Uterus (tissue), 4 donors: ENCODE measurements around the gene OPN5. TPM values are rescaled to one million over a fixed set of nuclear protein-coding genes. Genes with fewer than 3 reads are reported as not detected.

Experiments used
- DNase-seq, 2 donors: peaks; one replicate each; pipeline ENCODE4 v3.0.0-alpha.2; 2019 to 2020
- H3K27ac ChIP-seq, 2 donors: fragments of 200-600 bp; sonication (generic); 1 replicate in 1 of 2; 2 replicates in 1 of 2; pipeline ENCODE4 v1.5.1; 2016 to 2018
- H3K27me3 ChIP-seq, 2 donors: fragments of 200-600 bp; sonication (generic); one replicate each; pipeline ENCODE4 v1.5.1; 2018 to 2019; ENCODE audit warnings: control low read depth in 1 of 2
- H3K36me3 ChIP-seq, 2 donors: fragments of 200-600 bp; sonication (generic); one replicate each; pipeline ENCODE4 v1.5.1; 2019; ENCODE audit warnings: control low read depth in 1 of 2
- H3K4me1 ChIP-seq, 2 donors: fragments of 200-600 bp; sonication (generic); one replicate each; pipeline ENCODE4 v1.5.1; 2018 to 2019; ENCODE audit warnings: control low read depth in 1 of 2
- H3K4me3 ChIP-seq, 2 donors: fragments of 200-600 bp; sonication (generic); 1 replicate in 1 of 2; 2 replicates in 1 of 2; pipeline ENCODE4 v1.5.1; 2018 to 2019; ENCODE audit warnings: mild to moderate bottlenecking in 1 of 2
- H3K9me3 ChIP-seq, 2 donors: fragments of 200-600 bp; sonication (generic); one replicate each; pipeline ENCODE4 v1.5.1; 2019; ENCODE audit warnings: control low read depth in 1 of 2
- intact Hi-C: fragments of 100-400 bp; cut with DNase I; formaldehyde crosslinking; loops from one replicate; pipeline ENCODE4 v1.15.1; 2023; ENCODE audit warnings: low total_unique reads
- small RNA-seq: library from RNA; depleted of rRNA; stranded (forward); fragments of <200 nt; gene quantifications from one replicate; pipeline ENCODE3, GENCODE V24; 2016
- total RNA-seq, 4 donors: library from RNA; depleted of rRNA in 3 of 4; stranded (reverse); fragments of >200 nt in 3 of 4; gene quantifications; one replicate each; pipeline versions ENCODE4 v1.1.0 to v1.2.4, GENCODE V29; 2014 to 2023
- TF ChIP-seq, protein P1 (sequence below), 4 experiments: fragments of 200-600 bp in 2 of 4; fragments of 450-650 bp in 2 of 4; sonication (generic) in 2 of 4; IDR thresholded peaks; one replicate each; pipeline ENCODE4 v1.5.1; 2016 to 2019; ENCODE audit warnings: antibody characterized with exemption in 4 of 4, mild to moderate bottlenecking in 2 of 4, moderate library complexity in 1 of 4
- donor health status: DM: yes; HTN: yes; CAD: no.

Gene OPN5
- total RNA-seq, 4 donors from 2014 or later, result not detected

GRCh38 chr6:47875593-47875992 is 93.8 kb downstream of the OPN5 start:
- no peak overlapping the region for H3K4me3 ChIP-seq
- no peaks in the 10 kb centered on the region for H3K27me3 ChIP-seq
- TF ChIP-seq, protein P1, sequence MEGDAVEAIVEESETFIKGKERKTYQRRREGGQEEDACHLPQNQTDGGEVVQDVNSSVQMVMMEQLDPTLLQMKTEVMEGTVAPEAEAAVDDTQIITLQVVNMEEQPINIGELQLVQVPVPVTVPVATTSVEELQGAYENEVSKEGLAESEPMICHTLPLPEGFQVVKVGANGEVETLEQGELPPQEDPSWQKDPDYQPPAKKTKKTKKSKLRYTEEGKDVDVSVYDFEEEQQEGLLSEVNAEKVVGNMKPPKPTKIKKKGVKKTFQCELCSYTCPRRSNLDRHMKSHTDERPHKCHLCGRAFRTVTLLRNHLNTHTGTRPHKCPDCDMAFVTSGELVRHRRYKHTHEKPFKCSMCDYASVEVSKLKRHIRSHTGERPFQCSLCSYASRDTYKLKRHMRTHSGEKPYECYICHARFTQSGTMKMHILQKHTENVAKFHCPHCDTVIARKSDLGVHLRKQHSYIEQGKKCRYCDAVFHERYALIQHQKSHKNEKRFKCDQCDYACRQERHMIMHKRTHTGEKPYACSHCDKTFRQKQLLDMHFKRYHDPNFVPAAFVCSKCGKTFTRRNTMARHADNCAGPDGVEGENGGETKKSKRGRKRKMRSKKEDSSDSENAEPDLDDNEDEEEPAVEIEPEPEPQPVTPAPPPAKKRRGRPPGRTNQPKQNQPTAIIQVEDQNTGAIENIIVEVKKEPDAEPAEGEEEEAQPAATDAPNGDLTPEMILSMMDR (IDR thresholded peaks at IDR 0.05), result no peak
- no peaks in the 10 kb centered on the region for H3K4me1 ChIP-seq
- no peaks in the 10 kb centered on the region for H3K9me3 ChIP-seq
- no peak for DNase-seq
- no peaks in the 10 kb centered on the region for H3K36me3 ChIP-seq
- intact Hi-C loops, result no loop called here
- H3K27ac ChIP-seq, result no peak overlapping the region

Small RNA genes lying within 50 kb of the gene (small RNA-seq; reads per million reads assigned to genes)
- gene RNU1-105P, result not detected

Other genes starting within 250 kb of the OPN5 start
- under 1 TPM in 1 of 4 donors, not detected in 3; 0.24 TPM for gene ADGRF4, start 83.5 kb upstream of the OPN5 start, total RNA-seq